ENCODE results near the gene FBXO28. TPM values are rescaled to one million over a fixed set of nuclear protein-coding genes. Genes with fewer than 3 reads are reported as not detected.

FBXO28 gene
- total RNA-seq, 4 donors from 2014 or later = 16.7 to 21.3 (median 18.8) TPM

DNA sequence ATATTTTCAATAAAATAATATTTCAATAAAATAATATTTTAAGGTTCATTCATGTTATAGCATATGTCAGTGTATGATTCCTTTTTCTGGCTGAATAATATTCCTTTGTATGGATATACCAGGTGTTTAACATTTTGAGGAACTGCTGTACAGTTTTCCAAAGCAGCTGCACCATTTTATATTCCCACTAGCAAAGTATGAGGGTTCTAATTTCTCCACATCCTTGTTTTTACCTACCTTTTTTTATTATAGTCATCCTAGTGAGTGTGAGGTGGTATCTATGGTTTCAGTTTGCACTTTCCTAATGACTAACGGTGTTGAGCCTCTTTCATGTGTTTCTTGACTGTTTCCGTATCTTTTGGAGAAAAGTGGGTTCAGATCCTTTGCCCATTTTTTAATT is 74.4 kb downstream of the FBXO28 start:
- 96 to 99% methylated on average over 2 of the region's 2 CpGs for WGBS, 2 donors
- no peaks in the 10 kb centered on the region for H3K27me3 ChIP-seq
- TF ChIP-seq POLR2A (IDR thresholded peaks at IDR 0.05) (no peak), EP300 (IDR thresholded peaks at IDR 0.05) (no peak)
- TF ChIP-seq, protein P1, sequence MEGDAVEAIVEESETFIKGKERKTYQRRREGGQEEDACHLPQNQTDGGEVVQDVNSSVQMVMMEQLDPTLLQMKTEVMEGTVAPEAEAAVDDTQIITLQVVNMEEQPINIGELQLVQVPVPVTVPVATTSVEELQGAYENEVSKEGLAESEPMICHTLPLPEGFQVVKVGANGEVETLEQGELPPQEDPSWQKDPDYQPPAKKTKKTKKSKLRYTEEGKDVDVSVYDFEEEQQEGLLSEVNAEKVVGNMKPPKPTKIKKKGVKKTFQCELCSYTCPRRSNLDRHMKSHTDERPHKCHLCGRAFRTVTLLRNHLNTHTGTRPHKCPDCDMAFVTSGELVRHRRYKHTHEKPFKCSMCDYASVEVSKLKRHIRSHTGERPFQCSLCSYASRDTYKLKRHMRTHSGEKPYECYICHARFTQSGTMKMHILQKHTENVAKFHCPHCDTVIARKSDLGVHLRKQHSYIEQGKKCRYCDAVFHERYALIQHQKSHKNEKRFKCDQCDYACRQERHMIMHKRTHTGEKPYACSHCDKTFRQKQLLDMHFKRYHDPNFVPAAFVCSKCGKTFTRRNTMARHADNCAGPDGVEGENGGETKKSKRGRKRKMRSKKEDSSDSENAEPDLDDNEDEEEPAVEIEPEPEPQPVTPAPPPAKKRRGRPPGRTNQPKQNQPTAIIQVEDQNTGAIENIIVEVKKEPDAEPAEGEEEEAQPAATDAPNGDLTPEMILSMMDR (IDR thresholded peaks at IDR 0.05) = no peak
- H3K4me3 ChIP-seq = no peak overlapping the region
- H3K4me1 ChIP-seq = peaks cover 0 to 24% (median 9%) of the 10 kb centered on the region in 4 donors
- no peak overlapping the region for H3K27ac ChIP-seq
- DNase-seq (ENCODE audit: low spot score in 2 of 2) = no peak
- peaks cover 0 to 35% (median 6%) of the 10 kb centered on the region in 3 donors for H3K36me3 ChIP-seq
- H3K9me3 ChIP-seq = no peaks in the 10 kb centered on the region

DNA sequence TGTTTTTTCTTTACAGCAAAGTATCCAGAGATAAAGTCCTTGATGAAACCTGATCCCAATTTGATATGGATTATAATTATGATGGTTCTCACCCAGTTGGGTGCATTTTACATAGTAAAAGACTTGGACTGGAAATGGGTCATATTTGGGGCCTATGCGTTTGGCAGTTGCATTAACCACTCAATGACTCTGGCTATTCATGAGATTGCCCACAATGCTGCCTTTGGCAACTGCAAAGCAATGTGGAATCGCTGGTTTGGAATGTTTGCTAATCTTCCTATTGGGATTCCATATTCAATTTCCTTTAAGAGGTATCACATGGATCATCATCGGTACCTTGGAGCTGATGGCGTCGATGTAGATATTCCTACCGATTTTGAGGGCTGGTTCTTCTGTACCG is 75.7 kb downstream of the FBXO28 start:
- Histone ChIP-seq H3K27me3 (no peaks in the 10 kb centered on the region), H3K4me3 (no peak overlapping the region), H3K4me1 (peaks cover 0 to 18% (median 2%) of the 10 kb centered on the region in 4 donors), H3K27ac (no peak overlapping the region), H3K9me3 (no peaks in the 10 kb centered on the region), H3K36me3 (peaks cover 0 to 46% (median 6%) of the 10 kb centered on the region in 3 donors)
- TF ChIP-seq POLR2A (IDR thresholded peaks at IDR 0.05) (no peak), EP300 (IDR thresholded peaks at IDR 0.05) (no peak)
- TF ChIP-seq, protein P1 (IDR thresholded peaks at IDR 0.05) = no peak
- no peak for DNase-seq (ENCODE audit: low spot score in 2 of 2)
- 91 to 95% methylated on average over 7 of the region's 7 CpGs for WGBS, 2 donors

DNA sequence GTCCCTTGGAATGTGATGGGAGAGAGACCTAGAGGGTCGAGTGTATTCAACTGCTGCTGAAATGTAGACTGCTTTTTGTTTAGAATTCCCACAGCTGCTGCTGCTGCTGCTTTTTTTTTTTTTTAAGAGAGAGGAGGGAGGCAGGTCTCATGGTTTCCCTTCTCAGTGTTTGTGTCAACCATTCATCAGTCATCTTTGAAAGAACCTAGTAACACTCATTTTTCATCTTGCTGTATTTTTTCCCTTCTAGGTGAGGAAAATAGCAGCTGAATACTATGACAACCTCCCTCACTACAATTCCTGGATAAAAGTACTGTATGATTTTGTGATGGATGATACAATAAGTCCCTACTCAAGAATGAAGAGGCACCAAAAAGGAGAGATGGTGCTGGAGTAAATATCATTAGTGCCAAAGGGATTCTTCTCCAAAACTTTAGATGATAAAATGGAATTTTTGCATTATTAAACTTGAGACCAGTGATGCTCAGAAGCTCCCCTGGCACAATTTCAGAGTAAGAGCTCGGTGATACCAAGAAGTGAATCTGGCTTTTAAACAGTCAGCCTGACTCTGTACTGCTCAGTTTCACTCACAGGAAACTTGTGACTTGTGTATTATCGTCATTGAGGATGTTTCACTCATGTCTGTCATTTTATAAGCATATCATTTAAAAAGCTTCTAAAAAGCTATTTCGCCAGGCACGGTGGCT is 78.3 kb downstream of the FBXO28 start:
- H3K4me3 ChIP-seq = no peak overlapping the region
- TF ChIP-seq POLR2A (IDR thresholded peaks at IDR 0.05) (no peak), EP300 (IDR thresholded peaks at IDR 0.05) (no peak)
- TF ChIP-seq, protein P1 (IDR thresholded peaks at IDR 0.05) = no peak
- no peaks in the 10 kb centered on the region for H3K4me1 ChIP-seq
- peaks cover 0 to 60% (median 6%) of the 10 kb centered on the region in 3 donors for H3K36me3 ChIP-seq
- H3K27me3 ChIP-seq = no peaks in the 10 kb centered on the region
- WGBS, 2 donors = 72 to 78% methylated on average over 5 of the region's 5 CpGs
- no peaks in the 10 kb centered on the region for H3K9me3 ChIP-seq
- DNase-seq (ENCODE audit: low spot score in 2 of 2) = no peak
- H3K27ac ChIP-seq = no peak overlapping the region

DNA sequence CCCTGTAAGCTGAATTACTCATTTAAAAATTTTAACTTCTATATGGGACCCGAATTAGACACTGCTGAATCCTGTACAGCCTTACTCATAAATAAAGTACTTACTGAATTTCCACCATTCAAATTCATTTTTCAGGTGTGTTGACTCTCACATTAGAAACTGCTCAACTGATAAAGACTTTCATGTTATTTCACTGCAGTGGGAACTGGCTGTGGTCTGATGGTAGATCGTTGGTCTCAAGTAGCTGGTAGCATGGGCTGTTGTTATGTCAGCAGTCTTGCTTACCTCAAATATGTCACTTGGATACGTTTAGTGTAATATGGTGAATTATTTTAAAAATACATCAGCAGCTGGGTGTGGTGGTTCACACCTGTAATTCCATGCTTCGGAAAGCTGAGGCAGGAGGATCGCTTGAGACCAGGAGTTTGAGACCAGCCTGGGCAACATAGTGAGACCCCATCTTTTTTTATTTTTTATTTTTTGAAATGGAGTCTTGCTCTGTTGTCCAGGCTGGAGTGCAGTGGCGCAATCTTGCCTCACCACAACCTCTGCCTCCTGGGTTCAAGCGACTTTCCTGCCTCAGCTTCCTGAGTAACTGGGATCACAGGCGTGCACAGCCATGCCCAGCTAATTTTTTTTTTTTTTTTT is 79.5 kb downstream of the FBXO28 start:
- H3K27ac ChIP-seq = no peak overlapping the region
- no peak overlapping the region for H3K4me3 ChIP-seq
- no peaks in the 10 kb centered on the region for H3K9me3 ChIP-seq
- 95 to 96% methylated on average over 8 of the region's 8 CpGs for WGBS, 2 donors
- TF ChIP-seq EP300 (IDR thresholded peaks at IDR 0.05) (no peak), POLR2A (IDR thresholded peaks at IDR 0.05) (no peak)
- TF ChIP-seq, protein P1 (IDR thresholded peaks at IDR 0.05) = no peak
- no peaks in the 10 kb centered on the region for H3K4me1 ChIP-seq
- peaks cover 0 to 60% (median 6%) of the 10 kb centered on the region in 3 donors for H3K36me3 ChIP-seq
- DNase-seq (ENCODE audit: low spot score in 2 of 2) = no peak
- H3K27me3 ChIP-seq = no peaks in the 10 kb centered on the region

Data from tibial nerve (tissue), 4 donors.